Femur (tissue), 1 donor: ENCODE data around the gene CACNA1C.
A peak's percentile ranks its signal among the peaks of the same experiment; 100 is the strongest.

Experiments
- DNase-seq: peaks from one replicate; pipeline ENCODE4 v3.0.0-alpha.2; 2017

The CACNA1C gene

DNA sequence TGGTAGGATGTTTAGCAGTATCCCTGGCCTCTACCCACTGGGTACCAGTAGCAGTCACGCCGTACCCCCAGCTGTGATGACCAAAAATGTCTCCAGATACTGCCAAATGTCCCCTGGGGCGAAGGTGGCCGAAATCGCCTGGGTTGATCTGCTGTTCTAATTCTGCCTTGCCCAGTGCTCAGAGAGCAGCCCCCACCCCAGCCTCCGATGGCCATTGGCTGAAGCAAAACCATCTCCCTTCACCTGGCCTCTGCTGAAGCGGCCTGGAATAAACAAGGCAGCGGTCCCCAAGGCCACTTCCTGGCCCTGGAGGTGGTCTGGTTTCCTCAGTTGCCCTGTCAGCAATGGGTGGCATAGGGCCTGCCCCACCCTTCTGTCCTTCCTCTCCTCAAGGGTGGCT, 298.4 kb downstream of the CACNA1C start:
- DNase-seq = no peak

DNA sequence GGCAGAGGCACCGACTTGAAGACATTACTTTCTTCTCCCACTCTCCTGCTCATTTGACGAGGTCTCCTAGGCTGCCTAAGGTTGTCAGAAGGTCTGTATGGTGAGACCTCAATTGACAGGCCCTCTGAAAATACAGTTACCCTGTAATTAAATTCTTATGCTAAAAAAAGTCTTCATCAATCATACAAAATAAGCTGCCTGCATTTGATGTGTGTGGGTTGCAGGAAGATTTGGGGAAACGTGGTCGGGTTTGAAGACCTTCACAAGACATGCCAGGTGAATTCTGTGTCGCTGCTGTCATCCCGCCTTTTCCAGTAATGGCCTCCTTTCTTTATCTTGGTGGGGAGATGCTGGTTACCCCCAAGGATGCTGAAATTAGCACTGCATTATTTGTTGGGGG, 299.4 kb downstream of the CACNA1C start:
- DNase-seq = no peak

DNA sequence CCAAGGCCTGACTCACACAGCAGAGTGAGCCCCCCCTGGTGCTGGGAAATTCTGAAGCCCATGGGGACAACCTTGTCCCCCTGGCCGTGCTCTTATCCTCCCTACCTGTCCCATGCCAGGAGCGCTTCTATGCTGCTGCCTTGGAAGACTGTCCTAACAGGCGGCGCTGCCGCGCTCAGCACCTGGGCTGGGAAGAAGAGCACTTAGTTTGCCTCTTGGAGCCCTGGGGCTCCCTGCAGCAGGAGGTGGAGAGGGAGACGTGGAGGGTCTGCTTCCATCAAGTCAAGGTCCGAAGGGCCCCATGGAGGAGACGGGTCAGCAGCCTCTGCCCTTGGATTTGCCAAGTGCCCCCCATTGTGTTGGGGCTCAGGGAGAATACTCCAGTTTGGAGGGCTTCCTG, 300.5 kb downstream of the CACNA1C start:
- DNase-seq = no peak

DNA sequence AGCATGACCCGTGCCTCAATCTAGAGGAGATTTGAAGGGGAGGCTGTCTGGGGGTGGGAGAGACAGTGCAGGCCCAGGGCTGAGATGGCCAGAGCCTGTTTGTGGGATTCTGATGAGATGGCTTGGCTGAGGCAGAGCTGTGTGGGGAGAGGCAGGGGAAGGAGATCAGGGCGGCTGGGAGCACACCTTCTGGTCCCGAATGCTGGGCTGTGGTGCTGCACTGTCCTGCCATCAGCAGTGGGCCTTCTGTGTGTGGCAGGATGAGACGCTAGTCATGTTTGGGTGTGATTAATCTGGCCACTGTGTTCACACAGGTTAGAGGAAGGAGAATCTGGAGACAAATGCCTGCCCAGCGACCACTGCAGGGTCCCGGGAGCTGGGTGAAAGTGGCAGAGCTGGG, 300.9 kb downstream of the CACNA1C start:
- DNase-seq = no peak

DNA sequence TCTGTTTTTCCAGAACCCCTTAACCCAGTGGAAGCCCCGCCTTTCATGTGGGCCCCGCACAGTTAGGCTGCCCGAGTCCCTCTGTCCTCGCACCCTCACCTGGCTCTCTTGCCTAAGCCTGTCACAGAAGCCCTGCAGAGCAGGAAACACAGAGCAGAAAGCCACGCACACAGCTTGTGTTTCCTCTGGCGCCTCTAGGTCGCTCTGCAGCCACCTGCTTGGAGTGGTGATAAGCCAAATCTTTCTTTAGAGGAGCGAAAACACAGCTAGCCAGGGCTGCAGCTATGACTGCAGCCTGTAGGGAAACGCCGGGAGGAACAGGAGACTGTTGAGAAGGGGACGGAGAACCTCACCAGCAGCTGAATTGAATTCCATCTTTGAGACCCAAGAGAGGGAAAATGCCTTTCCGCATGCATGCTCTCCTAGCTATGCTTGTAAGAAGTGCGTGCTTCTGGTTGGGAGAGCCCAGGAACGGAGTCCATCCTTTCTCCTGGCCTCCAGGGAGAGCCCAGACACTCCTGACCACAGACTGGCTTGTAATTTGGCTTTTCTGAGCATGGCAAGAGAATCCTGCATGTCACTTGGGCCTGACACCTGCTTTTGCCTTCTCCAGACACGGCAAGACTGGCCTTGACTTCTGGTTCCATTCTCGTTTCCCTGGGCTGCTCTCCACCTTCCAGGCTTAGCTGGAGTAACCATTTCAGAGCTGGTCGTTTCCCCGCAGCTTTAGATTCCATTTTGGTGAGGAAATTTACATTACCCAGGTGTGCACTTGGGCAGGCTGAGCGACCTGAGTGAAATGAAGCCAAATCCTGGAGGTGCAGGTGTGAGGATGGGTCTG, 301.6 kb downstream of the CACNA1C start:
- DNase-seq = no peak

DNA sequence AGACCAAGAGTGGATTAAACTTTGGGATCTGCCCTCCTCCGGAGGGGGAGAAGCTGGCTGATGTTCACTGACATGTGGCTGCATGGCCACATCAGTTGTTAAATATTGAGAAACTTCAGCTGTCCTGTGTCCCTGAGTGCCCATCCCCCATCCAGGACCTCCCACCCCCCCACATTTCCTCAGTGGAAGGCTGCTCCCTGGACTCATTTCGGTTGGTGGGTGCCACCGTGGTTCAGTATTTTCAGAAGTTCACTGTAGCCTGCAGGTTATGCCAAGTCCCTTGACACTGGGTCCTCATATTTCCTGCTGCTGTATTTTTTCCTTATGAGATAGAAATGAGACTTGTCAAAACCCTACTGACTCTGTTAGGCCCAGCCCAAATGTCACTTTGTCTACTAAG, 302.4 kb downstream of the CACNA1C start:
- DNase-seq = no peak

DNA sequence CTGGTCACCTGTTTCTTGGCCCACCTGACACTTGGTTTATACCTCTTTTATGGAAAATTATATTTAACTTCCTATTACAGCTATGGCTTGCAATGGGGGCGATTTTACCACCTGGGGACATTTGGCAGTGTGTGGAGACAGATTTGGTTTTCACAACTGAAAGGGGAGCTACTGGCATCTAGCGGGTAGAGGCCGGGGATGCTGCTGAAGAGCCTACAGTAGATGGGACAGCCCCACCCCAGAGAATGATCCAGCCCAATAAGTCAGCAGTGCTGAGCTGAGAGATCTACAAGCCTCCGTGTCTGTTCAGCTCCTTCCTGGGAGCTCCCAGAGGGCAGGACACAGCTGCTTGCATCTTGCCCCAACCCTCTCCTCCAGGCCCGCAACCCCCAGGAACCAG, 302.8 kb downstream of the CACNA1C start:
- no peak for DNase-seq

DNA sequence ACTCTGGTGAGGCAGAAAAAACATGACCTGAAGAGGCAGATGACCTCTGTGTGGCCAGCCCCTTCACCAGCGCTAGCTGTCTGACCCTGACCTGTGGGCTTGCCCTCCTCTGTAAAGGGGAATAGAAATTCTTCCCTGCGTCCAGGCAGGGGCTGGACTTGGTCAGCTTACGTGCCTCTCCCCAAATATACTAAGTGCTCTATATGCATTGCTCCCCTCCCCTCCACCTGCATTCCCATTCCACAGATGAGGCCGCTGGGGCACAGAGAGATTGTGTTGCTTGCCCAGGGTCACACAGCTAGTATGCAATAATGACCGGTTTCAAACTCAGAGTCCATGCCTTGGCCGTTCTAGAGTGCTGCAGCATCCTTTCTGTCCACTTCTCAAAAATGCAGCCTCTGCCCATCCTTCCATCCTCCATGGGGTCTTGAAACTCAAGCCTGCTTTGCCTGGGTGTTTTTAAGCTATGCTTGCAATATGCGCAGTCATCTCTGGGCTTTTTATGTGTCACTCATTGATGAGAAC, 303.9 kb downstream of the CACNA1C start:
- DNase-seq = no peak

DNA sequence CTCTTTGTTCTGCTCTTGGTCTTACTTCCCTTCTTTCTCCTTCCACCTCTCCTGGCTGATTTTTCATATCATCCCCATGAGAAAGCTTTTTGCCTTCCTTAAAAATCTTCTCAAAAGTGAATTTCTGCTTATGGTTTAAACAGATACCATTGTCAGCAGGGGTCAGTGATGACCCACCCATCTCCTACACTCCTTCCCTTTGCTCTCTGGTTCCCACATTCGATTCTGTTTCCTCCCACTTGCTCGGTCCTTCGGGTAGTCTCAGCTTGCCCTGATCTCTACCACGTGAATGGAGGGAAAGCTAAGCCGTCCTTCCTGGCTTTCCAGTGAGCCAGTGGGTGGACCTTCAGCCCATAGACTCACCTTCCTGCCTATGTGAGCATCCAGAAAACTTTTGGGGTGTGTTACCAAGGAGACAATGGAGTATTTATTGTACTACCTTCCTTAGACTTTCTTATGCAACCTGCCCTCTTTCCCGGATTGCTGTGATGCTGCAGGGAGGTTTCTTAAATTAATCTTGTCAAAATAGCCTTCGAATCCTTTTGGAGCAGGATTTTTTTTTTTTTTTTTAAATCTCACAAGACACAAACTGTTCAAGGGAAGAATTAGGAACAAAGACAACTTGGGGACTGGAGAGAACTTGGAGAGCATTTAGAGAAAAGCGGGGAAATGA, 306.3 kb downstream of the CACNA1C start:
- DNase-seq = no peak

DNA sequence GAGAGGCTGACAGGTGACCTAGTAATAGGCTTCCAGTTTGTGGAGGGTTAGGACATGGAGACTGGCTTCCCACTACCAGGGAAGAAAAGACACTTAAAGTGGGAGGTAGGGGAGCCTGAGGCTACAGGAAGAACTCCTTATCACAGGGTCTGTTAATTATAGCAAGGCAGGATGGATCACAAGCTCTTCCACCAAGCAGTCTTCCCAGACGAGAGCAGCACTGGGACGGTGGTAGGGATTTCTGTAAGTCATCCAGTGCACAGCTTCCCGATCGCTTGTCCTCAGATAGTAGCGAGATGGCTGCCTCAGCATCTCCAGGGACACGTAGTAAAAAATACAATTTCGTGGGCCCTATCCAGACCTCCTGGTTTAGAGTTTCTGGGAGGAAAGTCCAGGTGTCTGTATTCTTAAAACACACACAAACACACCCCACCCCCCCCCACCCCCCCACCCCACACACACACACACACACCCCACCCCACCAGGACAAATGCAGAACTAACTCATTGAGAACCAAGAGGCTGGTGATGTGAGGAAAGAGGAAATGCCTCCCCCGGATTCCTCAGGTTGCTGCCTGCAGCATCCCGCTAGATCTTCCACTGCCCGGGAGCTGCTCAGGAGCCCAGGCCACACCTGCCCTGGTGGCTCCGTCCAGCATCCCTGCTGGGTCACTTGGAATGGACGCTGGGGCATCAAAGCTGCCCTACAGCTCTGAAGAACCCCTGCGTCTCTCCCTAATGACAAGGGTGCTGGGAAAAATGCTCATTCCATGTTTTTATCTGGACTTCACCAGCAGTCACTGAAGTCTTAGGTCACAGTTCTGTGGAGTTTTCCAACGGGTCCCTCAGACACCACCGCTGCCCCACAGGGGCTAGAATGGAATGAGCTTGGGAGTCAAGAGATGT, 307.2 kb downstream of the CACNA1C start:
- DNase-seq = no peak

DNA sequence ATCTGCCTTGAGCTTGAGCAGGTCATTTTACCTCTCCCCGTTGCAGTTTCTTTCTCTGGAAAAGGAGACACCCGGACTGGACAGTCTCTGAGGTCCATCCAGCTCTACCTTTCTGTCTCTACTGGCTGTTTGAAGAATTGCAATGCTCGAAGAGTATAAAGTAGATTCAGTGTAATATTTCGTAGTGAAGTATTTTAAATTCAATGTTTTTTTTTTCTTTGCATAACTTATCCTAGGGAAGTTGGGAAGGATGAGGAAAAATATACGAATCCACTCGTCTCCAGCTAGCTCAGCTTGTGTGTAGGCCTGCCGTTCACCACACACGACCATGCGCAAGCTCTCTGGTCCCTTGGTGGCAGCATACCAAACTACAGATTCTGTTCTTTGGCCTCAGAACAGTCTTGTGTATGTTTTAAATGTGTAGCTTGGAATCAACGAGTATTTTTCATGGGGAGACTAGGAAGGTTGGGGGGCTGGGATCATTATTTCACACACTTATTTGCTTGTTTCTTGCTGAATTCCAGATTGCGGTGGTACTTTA, 307.9 kb downstream of the CACNA1C start:
- DNase-seq = no peak

DNA sequence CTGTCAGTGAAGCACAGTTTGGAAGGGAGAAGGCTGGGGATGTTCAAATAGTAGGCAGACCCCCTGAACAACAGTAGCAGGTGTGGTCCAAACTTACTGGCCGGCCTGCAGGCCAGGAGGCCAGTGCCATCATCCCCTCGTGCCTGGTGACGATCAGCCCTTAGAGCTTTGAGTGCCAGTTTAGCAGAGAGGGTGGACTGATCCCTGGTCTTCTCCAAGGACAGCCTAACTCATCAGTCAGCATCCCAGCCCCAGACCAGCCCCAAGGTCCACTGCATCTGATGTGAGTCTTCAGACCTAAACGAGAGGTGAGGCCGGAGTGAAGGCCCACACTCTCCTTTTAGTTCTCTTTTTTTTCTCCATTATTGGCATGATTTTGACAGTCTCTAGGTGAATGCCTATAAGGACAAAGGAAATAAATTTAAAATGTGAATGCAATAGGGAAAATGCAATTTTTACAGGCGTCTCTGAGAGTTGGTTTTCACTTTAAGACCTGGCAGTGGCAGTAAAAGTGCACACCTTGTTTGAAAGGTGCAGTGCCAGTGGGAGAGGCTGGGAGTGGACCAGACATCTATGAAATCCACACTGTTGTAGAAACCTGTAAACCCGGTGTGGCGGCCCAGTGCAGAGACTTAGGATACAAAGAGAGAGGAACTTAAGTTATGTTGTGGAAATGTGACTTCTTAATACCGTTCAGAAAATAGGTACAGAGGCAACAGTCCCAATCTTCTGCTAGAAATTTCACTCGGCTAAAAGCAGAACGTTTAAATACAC, 311.2 kb downstream of the CACNA1C start:
- DNase-seq = no peak

DNA sequence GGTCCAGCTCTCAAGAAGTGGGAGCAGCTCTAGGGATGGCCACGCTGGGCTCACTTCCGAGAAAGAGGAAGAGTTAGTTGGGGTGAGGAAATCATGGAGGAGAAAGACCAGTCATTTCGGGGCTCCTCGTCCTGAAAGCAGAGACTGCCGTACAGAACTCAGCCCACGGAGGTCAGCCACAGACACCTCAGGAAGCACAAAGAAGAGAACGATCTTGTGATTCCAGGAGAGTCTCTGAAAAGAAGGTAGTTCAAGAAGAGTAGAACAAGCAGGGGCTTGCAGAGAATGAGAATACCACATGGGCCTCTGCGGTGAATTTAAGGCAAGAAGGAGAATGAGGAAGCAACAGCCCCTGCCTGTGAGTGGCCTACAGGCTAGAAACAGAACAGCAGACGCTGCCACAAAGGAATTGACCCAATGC, 311.9 kb downstream of the CACNA1C start:
- no peak for DNase-seq

DNA sequence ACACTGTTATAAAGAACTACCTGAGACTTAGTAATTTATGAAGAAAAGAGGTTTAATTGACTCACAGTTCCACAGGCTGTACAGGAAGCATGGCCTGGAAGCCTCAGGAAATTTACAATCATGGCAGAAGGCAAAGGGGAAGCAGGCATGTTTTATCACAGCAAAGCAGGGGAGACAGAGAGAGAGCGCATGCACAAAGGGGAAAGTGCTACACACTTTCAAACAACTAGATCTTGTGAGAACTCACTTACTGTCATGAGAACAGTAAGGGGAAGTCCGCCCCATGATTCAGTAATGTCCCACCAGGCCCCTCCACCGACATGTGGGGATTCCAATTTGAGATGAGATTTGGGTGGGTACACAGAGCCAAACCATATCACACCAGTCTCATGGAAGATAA, 313.9 kb downstream of the CACNA1C start:
- no peak for DNase-seq

DNA sequence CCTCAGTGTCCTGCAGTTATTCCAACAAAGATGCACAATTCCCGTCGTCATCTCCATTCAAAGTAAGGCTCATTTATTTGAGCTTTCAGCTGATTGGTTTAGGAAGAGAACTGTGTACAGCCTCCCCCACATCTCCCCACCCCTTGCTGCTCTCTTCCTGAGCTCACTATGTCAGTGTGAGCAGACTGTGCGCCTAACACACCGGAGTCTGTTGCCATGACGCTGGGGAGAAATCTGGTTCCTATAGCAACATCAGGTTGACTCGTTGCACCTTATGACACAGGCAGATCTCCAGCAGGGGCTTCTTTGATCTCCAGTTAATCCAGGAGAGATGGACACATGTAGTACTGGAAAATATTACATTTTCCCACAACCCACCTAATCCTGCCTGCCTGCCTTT, 319.4 kb downstream of the CACNA1C start:
- no peak for DNase-seq

DNA sequence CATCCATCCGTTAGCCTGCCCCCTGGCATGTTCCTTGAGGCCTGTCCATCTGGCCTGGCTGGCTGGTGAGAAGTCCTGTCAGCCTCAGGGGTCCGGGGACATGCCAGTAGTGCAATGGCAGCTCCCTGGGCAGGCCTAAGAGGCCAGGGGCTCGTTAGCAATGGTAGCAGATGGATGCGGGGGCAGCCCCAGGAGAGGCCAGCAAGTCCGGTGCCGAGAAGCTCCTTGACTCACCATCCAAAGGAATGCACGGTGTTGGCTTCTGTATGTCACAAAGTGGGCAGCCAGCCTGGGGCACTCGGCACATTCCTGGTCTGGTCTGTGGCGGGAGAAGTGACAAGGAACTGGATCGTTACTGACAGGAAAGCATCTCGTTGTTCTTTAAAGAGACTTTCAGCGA, 319.9 kb downstream of the CACNA1C start:
- no peak for DNase-seq

DNA sequence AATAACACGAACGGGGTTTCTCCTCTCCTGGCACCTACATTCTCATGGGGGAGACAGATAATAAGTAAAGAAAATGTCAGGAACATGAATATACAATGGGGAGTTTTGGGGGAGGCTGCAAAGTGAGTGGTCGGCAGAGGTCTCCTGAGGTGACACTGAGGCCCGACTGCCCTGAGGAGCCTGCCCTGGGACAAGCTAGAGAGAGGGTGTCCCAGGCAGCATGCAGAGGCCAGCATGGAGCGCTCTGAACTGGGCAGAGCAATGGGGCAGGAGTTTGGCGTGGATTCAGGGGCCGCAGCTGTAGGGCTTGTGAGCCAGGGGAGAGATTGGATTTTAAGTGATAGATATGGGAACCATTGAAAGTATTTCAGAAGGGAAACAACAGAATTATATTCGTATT, 320.5 kb downstream of the CACNA1C start:
- no peak for DNase-seq

DNA sequence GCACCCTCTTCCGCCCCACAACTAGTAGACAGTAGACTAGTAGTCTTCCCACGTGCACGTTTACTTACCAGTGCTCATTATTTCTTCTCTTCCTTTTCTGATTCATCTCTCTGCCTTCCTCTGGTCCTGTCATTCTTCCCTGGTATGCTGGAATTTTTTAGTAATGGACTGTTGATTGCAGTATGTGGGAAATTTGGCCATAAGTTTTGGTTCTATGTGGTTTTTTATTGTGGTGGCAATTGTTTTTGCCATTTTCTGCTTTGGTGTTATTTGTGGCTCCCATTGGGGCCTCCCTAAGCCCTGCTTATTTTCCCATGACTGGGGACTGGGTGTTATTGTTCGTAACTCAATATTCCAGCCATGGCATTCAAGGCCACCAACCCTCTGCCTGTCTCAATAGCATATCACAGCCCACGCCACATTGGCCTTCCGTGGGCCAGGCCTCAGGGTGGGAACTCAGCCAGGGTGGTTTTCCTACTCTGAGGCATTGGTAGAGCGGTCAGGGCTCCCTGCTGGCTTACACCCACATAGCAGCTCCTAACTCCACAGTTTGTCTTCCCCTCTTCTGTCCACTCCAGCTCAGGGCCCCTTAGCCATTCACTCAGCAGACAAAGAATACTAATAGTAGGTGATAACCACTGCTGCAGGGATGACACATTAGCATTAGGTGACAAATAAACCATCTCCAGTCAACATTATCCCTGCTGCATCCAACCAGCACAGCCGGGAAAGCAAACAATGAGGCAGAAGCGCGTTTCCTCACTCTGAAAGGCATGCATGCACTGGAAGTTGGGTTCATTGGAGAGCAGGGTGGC, 321.5 kb downstream of the CACNA1C start:
- DNase-seq = no peak

DNA sequence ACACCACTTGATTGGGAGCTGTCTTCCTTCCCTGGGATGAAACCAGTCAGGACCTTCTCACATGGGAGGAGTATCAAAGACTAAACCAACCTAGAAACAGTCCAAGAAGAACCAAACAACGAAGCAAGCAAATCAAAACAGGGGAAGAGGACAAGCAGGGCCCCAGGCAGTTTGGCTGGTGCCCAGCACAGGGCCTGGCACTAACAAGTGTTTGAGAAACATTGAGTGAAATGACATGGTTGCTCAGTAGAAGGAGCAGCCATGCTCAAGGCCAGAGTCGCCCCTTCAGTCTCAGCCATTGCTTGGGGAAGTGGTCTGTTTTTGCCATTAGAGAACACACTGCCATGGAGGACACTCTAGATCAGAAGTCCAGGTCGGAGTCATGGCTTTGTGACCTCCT, 323.1 kb downstream of the CACNA1C start:
- DNase-seq = no peak

DNA sequence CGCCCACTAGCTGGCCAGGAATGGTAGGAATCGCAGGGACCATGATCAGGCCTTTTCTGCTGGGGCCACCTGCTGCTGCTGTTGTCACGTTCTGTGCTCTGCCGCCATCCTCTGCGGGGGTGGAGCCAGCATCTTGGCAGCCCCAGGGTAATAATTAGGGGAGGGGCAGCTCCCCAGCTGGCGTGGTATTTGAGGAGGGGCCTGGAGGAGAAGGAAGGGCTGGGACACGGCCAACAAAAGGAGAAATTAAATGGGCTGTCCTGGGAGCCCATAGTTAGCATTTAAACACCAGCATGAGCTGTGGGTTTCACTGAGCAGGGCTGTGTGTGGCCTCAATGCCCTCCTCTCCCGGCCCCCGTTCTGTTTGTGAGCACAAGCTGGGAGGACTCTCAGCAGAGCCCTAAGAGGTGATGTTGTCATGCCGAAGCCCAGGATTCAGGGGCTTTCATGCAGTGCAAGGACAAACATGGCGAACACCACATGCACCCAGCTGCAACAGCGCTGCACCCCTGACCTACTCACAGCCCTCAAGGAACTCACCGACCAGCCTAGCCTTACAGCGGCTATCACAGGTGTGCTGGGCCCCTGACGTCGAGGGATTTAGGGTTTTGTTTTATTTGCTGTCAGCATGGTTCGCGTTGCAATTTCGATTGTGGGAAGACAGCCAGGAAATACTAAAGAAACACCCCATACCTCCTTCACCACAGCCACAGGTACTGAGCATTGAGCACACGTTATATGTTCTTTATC, 324.3 kb downstream of the CACNA1C start:
- peak; percentile 60 for DNase-seq
